OCI-M2 (cell line): ENCODE results near the gene SLC1A1.
"Not testable (repeated sequence)": the region's sequence is repeated elsewhere in the genome, so short reads cannot be mapped to it uniquely, and the experiment has no call there.

Experiments
- DNase-seq: peaks from one replicate; lab custom pipeline; 2025; ENCODE audit not compliant: unreplicated experiment; lab: John Stamatoyannopoulos, UW

Gene SLC1A1

GRCh38 chr9:4574657-4575243, 84.5 kb downstream of the SLC1A1 start:
- DNase-seq = no peak

GRCh38 chr9:4575997-4576396, 85.7 kb downstream of the SLC1A1 start:
- no peak for DNase-seq

- no peak for DNase-seq
These were observed 86.2 kb downstream of the SLC1A1 start for GRCh38 chr9:4576448-4576847.

GRCh38 chr9:4579001-4579400, 88.7 kb downstream of the SLC1A1 start:
- no peak for DNase-seq

GRCh38 chr9:4581035-4581760, 90.9 kb downstream of the SLC1A1 start:
- no peak for DNase-seq

- DNase-seq = no peak
These were observed 91.7 kb downstream of the SLC1A1 start for GRCh38 chr9:4581861-4582565.

- DNase-seq = no peak
These were observed 92.7 kb downstream of the SLC1A1 start for GRCh38 chr9:4583001-4583400.

- DNase-seq = no peak
These were observed 94.4 kb downstream of the SLC1A1 start for GRCh38 chr9:4584636-4585035.

- DNase-seq = no peak
These were observed 94.9 kb downstream of the SLC1A1 start for GRCh38 chr9:4585135-4585534.

GRCh38 chr9:4588721-4589120, 98.5 kb downstream of the SLC1A1 start:
- no peak for DNase-seq

GRCh38 chr9:4590430-4591122, 100.3 kb downstream of the SLC1A1 start:
- DNase-seq = no peak

- no peak for DNase-seq
These were observed 100.8 kb downstream of the SLC1A1 start for GRCh38 chr9:4591123-4591500.

GRCh38 chr9:4592295-4592694, 102.0 kb downstream of the SLC1A1 start:
- DNase-seq = no peak

- no peak for DNase-seq
These were observed 102.6 kb downstream of the SLC1A1 start for GRCh38 chr9:4592886-4593285.

GRCh38 chr9:4594545-4594944, 104.3 kb downstream of the SLC1A1 start:
- no peak for DNase-seq

- DNase-seq = no peak
These were observed 104.7 kb downstream of the SLC1A1 start for GRCh38 chr9:4594994-4595393.

GRCh38 chr9:4596165-4596922, 106.1 kb downstream of the SLC1A1 start:
- DNase-seq = no peak

- no peak for DNase-seq
These were observed 110.1 kb downstream of the SLC1A1 start for GRCh38 chr9:4600368-4600767.

GRCh38 chr9:4603830-4604229, 113.6 kb downstream of the SLC1A1 start:
- DNase-seq = no peak

GRCh38 chr9:4604678-4605095, 114.4 kb downstream of the SLC1A1 start:
- no peak for DNase-seq

GRCh38 chr9:4606033-4606432, 115.8 kb downstream of the SLC1A1 start:
- not testable (repeated sequence) for DNase-seq
